AG04450 (cell line): ENCODE data around the gene ACOXL. TPM values are rescaled to one million over a fixed set of nuclear protein-coding genes. Genes with fewer than 3 reads are reported as not detected.

Experiments used
- CTCF ChIA-PET: fragments of 300-600, 350-600 bp; formaldehyde crosslinking; extraction: SDS; loops from one replicate; lab custom pipeline; 2022; ENCODE audit warnings: antibody characterized with exemption, inconsistent platforms; lab: Charles Lee
- POLR2A ChIA-PET: fragments of 350-600 bp; formaldehyde crosslinking; extraction: SDS; loops from one replicate; lab custom pipeline; 2021; ENCODE audit warnings: antibody characterized with exemption, inconsistent platforms; lab: Yijun Ruan, JAX
- DNase-seq: peaks from one replicate; pipeline ENCODE4 v3.0.0-alpha.2; 2011; ENCODE audit warnings: low read depth, low spot score
- H3K27ac ChIP-seq: one replicate; pipeline ENCODE4 v1.5.1; 2012; ENCODE audit warnings: low read depth, low read length, control low read depth
- H3K27me3 ChIP-seq: one replicate; pipeline ENCODE4 v1.6.0; 2012; ENCODE audit warnings: low read length; ENCODE audit not compliant: control insufficient read depth, insufficient read depth
- H3K4me3 ChIP-seq: 2 replicates; pipeline ENCODE4 v1.5.1; 2011; ENCODE audit warnings: mild to moderate bottlenecking, low read depth, low read length, control low read depth
- H3K9me3 ChIP-seq: 2 replicates; pipeline ENCODE4 v1.5.1; 2012; ENCODE audit warnings: low read length; ENCODE audit not compliant: control insufficient read depth, insufficient read depth
- CTCF ChIP-seq: IDR thresholded peaks from 2 replicates; pipeline ENCODE4 v1.5.1; 2011; ENCODE audit warnings: low read depth, low read length, control low read depth, inconsistent platforms
- polyA plus RNA-seq: library from polyadenylated mRNA; depleted of rRNA; stranded (reverse); fragments of >200 nt; gene quantifications from 2 replicates; pipeline ENCODE4 v1.2.3, GENCODE V29; 2011

ACOXL gene
- polyA plus RNA-seq, 1 experiment, result not detected

- POLR2A ChIA-PET, result no interaction called here
These were observed 4.5 kb upstream of the ACOXL start for GRCh38 chr2:110727923-110728322.

GRCh38 chr2:110729106-110729505 lies 3.3 kb upstream of the ACOXL start:
- POLR2A ChIA-PET, result no interaction called here
- no peak for DNase-seq
- peaks cover 50% of the 10 kb centered on the region for H3K27me3 ChIP-seq
- no peak overlapping the region for H3K27ac ChIP-seq
- CTCF ChIA-PET, result no interaction called here
- no peak for TF ChIP-seq CTCF
- no peak overlapping the region for H3K4me3 ChIP-seq
- H3K9me3 ChIP-seq, result peaks cover 5% of the 10 kb centered on the region; the same call in 1 of the 2 replicates

More at GRCh38 chr2:110727923-110728322, 4.5 kb upstream of the ACOXL start:
- peaks cover 46% of the 10 kb centered on the region for H3K27me3 ChIP-seq
- no peak for DNase-seq
- peaks cover 5% of the 10 kb centered on the region; the same call in 1 of the 2 replicates for H3K9me3 ChIP-seq
- no peak overlapping the region for H3K4me3 ChIP-seq
- no peak overlapping the region for H3K27ac ChIP-seq
- no peak for TF ChIP-seq CTCF
- CTCF ChIA-PET, result no interaction called here

- CTCF ChIA-PET, result no interaction called here
- POLR2A ChIA-PET, result no interaction called here
- Histone ChIP-seq H3K9me3 (peaks cover 5% of the 10 kb centered on the region; the same call in 1 of the 2 replicates), H3K27ac (no peak overlapping the region), H3K27me3 (peaks cover 54% of the 10 kb centered on the region), H3K4me3 (no peak overlapping the region)
- DNase-seq, result no peak
- TF ChIP-seq CTCF, result no peak
These were observed 1.3 kb upstream of the ACOXL start for GRCh38 chr2:110731064-110731463.

- H3K4me3 ChIP-seq, result no peak overlapping the region
- CTCF ChIA-PET, result no interaction called here
- DNase-seq, result no peak
- no peak for TF ChIP-seq CTCF
- H3K9me3 ChIP-seq, result peaks cover 5% of the 10 kb centered on the region; the same call in 1 of the 2 replicates
- POLR2A ChIA-PET, result no interaction called here
- peaks cover 51% of the 10 kb centered on the region for H3K27me3 ChIP-seq
- H3K27ac ChIP-seq, result no peak overlapping the region
These were observed 3.0 kb downstream of the ACOXL start for GRCh38 chr2:110735366-110735765.

GRCh38 chr2:110737783-110738182 lies 5.4 kb downstream of the ACOXL start:
- ChIA-PET POLR2A (no interaction called here), CTCF (no interaction called here)
- TF ChIP-seq CTCF, result no peak
- Histone ChIP-seq H3K9me3 (no peaks in the 10 kb centered on the region), H3K27me3 (peaks cover 33% of the 10 kb centered on the region), H3K4me3 (no peak overlapping the region), H3K27ac (no peak overlapping the region)
- no peak for DNase-seq
